ENCODE data around the gene AIM2.

AIM2 gene

GRCh38 chr1:159100589-159100988, 24.0 kb upstream of the AIM2 start:
- no peak for DNase-seq (ENCODE audit: low spot score)
- in situ Hi-C loops (cut with MboI; ENCODE audit: low pct_unique_long_range_greater_than_20kb, low sequenced_read_pairs, unreplicated experiment) = no loop called here
- TF ChIP-seq CTCF (IDR thresholded peaks at IDR 0.05; ENCODE audit: extremely low read depth, insufficient read depth, missing control alignments) = no peak

GRCh38 chr1:159098596-159098995, 22.0 kb upstream of the AIM2 start:
- DNase-seq (ENCODE audit: low spot score) = no peak
- in situ Hi-C loops (cut with MboI; ENCODE audit: low pct_unique_long_range_greater_than_20kb, low sequenced_read_pairs, unreplicated experiment) = loop anchor here (25.0 kb wide), 1 partner anchor 586 kb away; no protein-coding TSS in a partner anchor
- TF ChIP-seq CTCF (IDR thresholded peaks at IDR 0.05; ENCODE audit: extremely low read depth, insufficient read depth, missing control alignments) = no peak

- DNase-seq (ENCODE audit: low spot score) = no peak
Observed at GRCh38 chr1:159092036-159092760, 15.6 kb upstream of the AIM2 start.

GRCh38 chr1:159091607-159092031, 15.1 kb upstream of the AIM2 start:
- TF ChIP-seq CTCF (IDR thresholded peaks at IDR 0.05; ENCODE audit: extremely low read depth, insufficient read depth, missing control alignments) = no peak
- in situ Hi-C loops (cut with MboI; ENCODE audit: low pct_unique_long_range_greater_than_20kb, low sequenced_read_pairs, unreplicated experiment) = loop anchor here (25.0 kb wide), 1 partner anchor 579 kb away; no protein-coding TSS in a partner anchor
- no peak for DNase-seq (ENCODE audit: low spot score)

More at GRCh38 chr1:159092036-159092760, 15.6 kb upstream of the AIM2 start:
- TF ChIP-seq CTCF (IDR thresholded peaks at IDR 0.05; ENCODE audit: extremely low read depth, insufficient read depth, missing control alignments) = no peak
- in situ Hi-C loops (cut with MboI; ENCODE audit: low pct_unique_long_range_greater_than_20kb, low sequenced_read_pairs, unreplicated experiment) = loop anchor here (25.0 kb wide), 1 partner anchor 580 kb away; no protein-coding TSS in a partner anchor

GRCh38 chr1:159091180-159091560, 14.6 kb upstream of the AIM2 start:
- in situ Hi-C loops (cut with MboI; ENCODE audit: low pct_unique_long_range_greater_than_20kb, low sequenced_read_pairs, unreplicated experiment) = loop anchor here (25.0 kb wide), 1 partner anchor 579 kb away; no protein-coding TSS in a partner anchor
- TF ChIP-seq CTCF (IDR thresholded peaks at IDR 0.05; ENCODE audit: extremely low read depth, insufficient read depth, missing control alignments) = no peak
- no peak for DNase-seq (ENCODE audit: low spot score)

- TF ChIP-seq CTCF (IDR thresholded peaks at IDR 0.05; ENCODE audit: extremely low read depth, insufficient read depth, missing control alignments) = no peak
- in situ Hi-C loops (cut with MboI; ENCODE audit: low pct_unique_long_range_greater_than_20kb, low sequenced_read_pairs, unreplicated experiment) = loop anchor here (25.0 kb wide), 1 partner anchor 578 kb away; no protein-coding TSS in a partner anchor
- DNase-seq (ENCODE audit: low spot score) = no peak
Observed at GRCh38 chr1:159090286-159091179, 14.0 kb upstream of the AIM2 start.

All from GM13977 (cell line).